Hindlimb muscle (tissue), 1 donor: Measurements from ENCODE around the gene SHC2. TPM values are rescaled to one million over a fixed set of nuclear protein-coding genes. Genes with fewer than 3 reads are reported as not detected.

ENCODE experiments used
- DNase-seq: peaks from one replicate; pipeline ENCODE4 v3.0.0-alpha.2; 2013
- polyA plus RNA-seq: library from polyadenylated mRNA; unstranded; fragments of 120-200 nt; gene quantifications from one replicate; pipeline ENCODE4 v1.2.1, GENCODE V29; 2013; ENCODE audit not compliant: insufficient read length

The SHC2 gene
- polyA plus RNA-seq, 1 donor = 39.7 TPM

DNA sequence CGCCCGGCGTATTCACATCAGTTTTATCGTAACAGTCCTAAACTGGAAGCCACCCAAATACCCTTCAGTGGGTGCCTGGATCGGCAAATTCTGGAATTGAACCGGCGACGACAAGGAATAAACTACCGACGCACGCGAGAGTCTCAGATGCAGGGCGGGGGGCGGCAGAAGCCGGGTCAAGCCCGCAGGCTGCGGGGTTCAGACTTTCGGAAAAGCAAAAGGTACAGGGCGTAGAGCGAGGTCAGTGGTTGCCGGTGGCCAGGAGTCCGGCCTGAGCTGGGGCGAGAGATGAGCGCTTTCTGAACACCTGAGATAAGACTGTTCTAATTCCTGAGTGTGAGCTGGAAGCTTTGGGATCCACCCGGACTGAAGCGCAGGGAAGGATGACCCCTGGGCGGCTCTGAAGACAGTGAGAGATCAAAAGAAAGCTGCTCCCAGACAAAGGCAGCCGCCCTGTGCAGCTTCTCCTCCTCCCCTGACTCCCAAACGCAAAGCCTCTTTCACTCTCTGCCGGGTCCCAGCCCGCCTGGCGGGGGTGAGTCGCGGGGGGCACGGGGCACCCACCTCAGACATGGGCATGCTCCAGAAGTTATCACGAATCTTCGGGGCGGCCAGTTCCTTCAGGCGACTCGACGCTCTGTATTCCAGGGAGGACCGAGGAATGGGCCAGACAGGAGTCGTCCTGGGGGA is 90.0 kb downstream of the SHC2 start:
- no peak for DNase-seq

DNA sequence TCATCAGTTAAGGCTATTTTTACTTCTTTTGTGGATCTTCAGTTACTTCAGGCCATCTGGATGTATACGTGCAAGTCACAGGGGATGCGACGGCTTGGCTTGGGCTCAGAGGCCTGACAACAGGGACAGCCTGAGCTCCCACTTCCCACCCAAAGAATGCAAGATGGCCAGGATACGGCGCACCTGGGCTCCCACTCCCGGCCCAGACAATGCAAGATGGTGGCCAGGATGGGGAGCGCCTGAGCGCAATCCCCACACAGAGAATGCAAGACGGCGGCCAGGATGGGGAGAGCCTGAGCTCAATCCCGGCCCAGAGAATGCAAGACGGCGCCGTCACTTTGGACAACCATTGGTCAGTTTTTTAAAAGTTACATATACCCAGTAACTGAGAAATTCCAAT is 91.0 kb downstream of the SHC2 start:
- no peak for DNase-seq

DNA sequence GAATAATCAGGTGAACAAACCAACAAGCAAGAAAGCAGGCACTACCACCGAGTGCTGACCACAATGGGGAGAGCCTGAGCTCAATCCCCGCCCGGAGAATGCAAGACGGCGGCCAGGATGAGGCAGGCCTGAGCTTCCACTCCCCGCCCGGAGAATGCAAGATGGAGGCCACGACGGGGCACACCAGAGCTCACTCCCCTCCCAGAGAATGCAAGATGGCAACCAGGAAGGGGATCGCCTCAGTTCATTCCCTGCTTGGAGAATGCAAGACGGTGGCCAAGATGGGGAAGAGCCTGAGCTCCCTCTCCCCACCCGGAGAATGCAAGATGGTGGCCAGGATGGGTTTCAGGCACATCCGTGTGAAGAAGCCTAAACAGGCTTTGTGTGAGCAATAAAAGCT is 91.6 kb downstream of the SHC2 start:
- no peak for DNase-seq

DNA sequence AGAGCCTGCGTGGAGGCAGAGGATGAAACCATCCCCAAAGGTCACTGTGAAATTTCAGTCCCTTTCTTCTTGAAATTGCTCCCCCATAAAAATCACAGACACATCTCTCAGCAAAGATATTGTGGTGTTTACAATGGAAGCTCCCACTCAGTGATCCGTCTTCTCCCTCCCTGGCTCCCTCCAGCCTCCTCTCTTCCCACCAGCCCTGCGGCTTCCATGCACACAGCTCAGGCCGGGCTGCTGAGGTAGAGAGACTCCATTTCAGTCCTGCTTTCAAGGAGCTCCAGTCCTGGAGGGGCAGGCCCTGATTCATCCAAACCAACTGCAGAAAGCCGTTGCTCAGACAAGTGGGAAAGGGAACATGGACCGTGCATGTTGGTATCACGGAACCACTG is 92.2 kb downstream of the SHC2 start:
- no peak for DNase-seq

DNA sequence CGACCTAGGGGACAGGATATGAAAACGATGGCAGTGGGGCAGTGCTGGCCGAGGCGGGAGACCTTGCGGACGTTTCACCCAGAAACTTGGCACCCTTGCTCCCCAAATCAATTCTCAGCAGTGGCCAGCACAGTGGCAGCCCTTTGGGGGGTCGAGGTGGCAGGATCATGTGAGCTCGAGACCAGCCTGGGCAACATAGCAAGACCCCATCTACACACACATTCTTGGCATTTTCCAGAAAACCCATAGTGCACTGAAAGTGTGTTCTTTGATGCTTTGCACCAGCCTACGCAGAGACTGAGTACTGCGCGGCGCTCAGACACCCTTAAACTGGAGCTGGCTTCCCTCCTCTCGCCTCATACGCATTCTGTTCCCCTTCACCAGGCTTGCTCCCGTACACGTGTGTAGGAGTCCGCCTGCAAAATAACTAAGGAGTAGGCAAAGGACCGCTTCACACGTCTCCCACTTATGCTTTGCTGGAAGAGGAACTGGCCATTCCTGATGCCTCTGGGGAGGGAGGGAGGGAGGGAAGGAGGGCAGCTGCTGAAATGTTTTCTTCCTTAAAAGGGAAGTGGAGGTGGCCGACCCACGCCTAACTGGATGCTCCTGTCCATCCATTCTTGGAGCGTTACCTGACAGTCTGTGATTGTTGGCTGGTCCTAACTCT is 92.7 kb downstream of the SHC2 start:
- no peak for DNase-seq

DNA sequence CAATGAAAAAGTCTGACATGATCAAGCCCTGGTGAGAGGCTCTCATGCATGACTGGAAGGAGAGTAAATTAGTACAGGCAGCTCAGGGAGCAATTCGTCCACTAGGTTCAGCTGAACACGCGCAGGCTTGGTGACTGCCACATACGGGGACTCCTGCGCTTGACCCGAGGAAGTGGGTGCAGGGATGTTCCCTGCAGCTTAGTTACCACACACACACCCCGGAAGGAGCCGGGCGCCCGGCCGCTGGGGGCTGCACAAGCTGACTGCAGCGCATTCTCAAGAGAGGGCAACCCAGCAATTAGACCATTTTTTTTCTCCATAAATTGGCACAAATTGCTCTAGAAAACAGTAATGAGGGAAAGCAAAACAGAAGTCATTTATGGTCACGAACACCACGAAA is 93.3 kb downstream of the SHC2 start:
- DNase-seq = no peak

DNA sequence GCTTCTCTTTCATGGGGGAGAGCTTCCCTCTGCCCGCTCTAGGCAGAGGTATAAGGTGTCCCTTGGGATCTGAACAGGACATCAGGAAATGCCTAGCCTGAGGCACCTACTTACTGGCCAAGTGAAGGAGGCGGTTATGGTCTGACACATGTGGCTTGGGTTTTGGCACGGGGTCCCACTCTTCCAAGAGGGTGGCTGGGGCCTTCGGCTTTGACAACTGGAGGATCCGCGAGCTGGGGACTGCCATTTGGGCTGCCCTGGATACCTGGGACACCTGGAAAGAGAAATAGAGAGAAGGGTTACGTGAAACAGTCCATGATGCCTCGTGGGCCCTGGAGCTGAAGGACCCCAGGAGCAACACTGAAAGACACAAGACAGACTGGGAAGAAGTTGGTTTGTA is 93.9 kb downstream of the SHC2 start:
- no peak for DNase-seq

Other genes with a start within 250 kb of the SHC2 start
- 0.26 TPM for gene PLPP2, start 169.6 kb downstream of the SHC2 start, polyA plus RNA-seq
- 34.9 TPM for gene MIER2, start 116.2 kb downstream of the SHC2 start, polyA plus RNA-seq
- 1.3 TPM for gene C2CD4C, start 51.9 kb downstream of the SHC2 start, polyA plus RNA-seq
- 11.9 TPM for gene MADCAM1, start 35.5 kb upstream of the SHC2 start, polyA plus RNA-seq
- gene TPGS1, start 46.5 kb upstream of the SHC2 start, polyA plus RNA-seq = 10.1 TPM
- 78.5 TPM for gene CDC34, start 70.7 kb upstream of the SHC2 start, polyA plus RNA-seq
- 0.21 TPM for gene GZMM, start 83.0 kb upstream of the SHC2 start, polyA plus RNA-seq
- 227 TPM for gene BSG, start 111.6 kb upstream of the SHC2 start, polyA plus RNA-seq
- gene HCN2, start 128.8 kb upstream of the SHC2 start, polyA plus RNA-seq = 0.09 TPM
- gene POLRMT, start 172.5 kb upstream of the SHC2 start, polyA plus RNA-seq = 36.0 TPM
- 0.28 TPM for gene FGF22, start 178.8 kb upstream of the SHC2 start, polyA plus RNA-seq
- gene RNF126, start 202.2 kb upstream of the SHC2 start, polyA plus RNA-seq = 32.3 TPM
- 17.9 TPM for gene FSTL3, start 215.4 kb upstream of the SHC2 start, polyA plus RNA-seq
- gene PRSS57, start 234.4 kb upstream of the SHC2 start, polyA plus RNA-seq = 0.32 TPM
- gene PALM, start 247.9 kb upstream of the SHC2 start, polyA plus RNA-seq = 47.0 TPM